ENCODE results near the gene NELFA. TPM values are rescaled to one million over a fixed set of nuclear protein-coding genes. Genes with fewer than 3 reads are reported as not detected.

NELFA gene
- total and polyA plus RNA-seq, 10 of the 15 experiments (the other 5 are each of a cell fraction or from before 2014, with no cell fraction given): 0.39 to 38.6 (median 16.7) TPM

- TF ChIP-seq POU2F2 (IDR thresholded peaks at IDR 0.05; ENCODE audit: borderline replicate concordance, low read depth, low read length) (no peak), ZNF217 (IDR thresholded peaks at IDR 0.05) (no peak), MYB (IDR thresholded peaks at IDR 0.05; ENCODE audit: borderline replicate concordance, low read depth, low read length) (no peak), ZNF622 (IDR thresholded peaks at IDR 0.05) (no peak), NFXL1 (IDR thresholded peaks at IDR 0.05; ENCODE audit: borderline replicate concordance) (no peak), PAX5 (IDR thresholded peaks at IDR 0.05; ENCODE audit: borderline replicate concordance, low read depth, low read length) (no peak), KLF5 (IDR thresholded peaks at IDR 0.05; ENCODE audit: partially characterized antibody) (no peak), ZBTB40 (IDR thresholded peaks at IDR 0.05; ENCODE audit: borderline replicate concordance) (no peak), ZBED1 (IDR thresholded peaks at IDR 0.05; ENCODE audit: borderline replicate concordance) (no peak)
- TF ChIP-seq, protein P1, sequence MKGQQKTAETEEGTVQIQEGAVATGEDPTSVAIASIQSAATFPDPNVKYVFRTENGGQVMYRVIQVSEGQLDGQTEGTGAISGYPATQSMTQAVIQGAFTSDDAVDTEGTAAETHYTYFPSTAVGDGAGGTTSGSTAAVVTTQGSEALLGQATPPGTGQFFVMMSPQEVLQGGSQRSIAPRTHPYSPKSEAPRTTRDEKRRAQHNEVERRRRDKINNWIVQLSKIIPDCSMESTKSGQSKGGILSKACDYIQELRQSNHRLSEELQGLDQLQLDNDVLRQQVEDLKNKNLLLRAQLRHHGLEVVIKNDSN (IDR thresholded peaks at IDR 0.05; ENCODE audit: borderline replicate concordance, extremely low read length, insufficient read depth, low read depth, low read length): no peak
- TF ChIP-seq, protein P2, sequence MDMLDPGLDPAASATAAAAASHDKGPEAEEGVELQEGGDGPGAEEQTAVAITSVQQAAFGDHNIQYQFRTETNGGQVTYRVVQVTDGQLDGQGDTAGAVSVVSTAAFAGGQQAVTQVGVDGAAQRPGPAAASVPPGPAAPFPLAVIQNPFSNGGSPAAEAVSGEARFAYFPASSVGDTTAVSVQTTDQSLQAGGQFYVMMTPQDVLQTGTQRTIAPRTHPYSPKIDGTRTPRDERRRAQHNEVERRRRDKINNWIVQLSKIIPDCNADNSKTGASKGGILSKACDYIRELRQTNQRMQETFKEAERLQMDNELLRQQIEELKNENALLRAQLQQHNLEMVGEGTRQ (IDR thresholded peaks at IDR 0.05; ENCODE audit: borderline replicate concordance, low read depth, low read length): no peak
- POLR2A ChIA-PET: no interaction called here
- no peak for DNase-seq (ENCODE audit: low read depth, low spot score)
- FAIRE-seq: no peak
- intact Hi-C loops (cut with micrococcal nuclease; ENCODE audit: unreplicated experiment): no loop called here
- no peak overlapping the region for H2AFZ ChIP-seq (ENCODE audit: control insufficient read depth, low read depth, low read length)
- no peaks in the 10 kb centered on the region for H3K9me3 ChIP-seq (replicated peaks; ENCODE audit: control insufficient read depth, insufficient read depth, low read length)
- SMC1A ChIA-PET (ENCODE audit: uncharacterized antibody, unreplicated experiment): no interaction called here
- RAD21 ChIA-PET (ENCODE audit: unreplicated experiment): no interaction called here
- H3K36me3 ChIP-seq (ENCODE audit: control insufficient read depth in 2 of 2, insufficient read depth in 2 of 2, low read length in 1 of 2): no peaks in the 10 kb centered on the region
- BruUV-seq (replicated peaks): no TSS peak
- no peaks in the 10 kb centered on the region for H3K79me2 ChIP-seq (ENCODE audit: control insufficient read depth, insufficient read depth, low read length)
- ATAC-seq: no peak
- no peak overlapping the region for H3K9ac ChIP-seq (ENCODE audit: control insufficient read depth, insufficient read depth, low read length)
- no peak overlapping the region for H3K4me2 ChIP-seq (ENCODE audit: control insufficient read depth, insufficient read depth)
- in situ Hi-C loops (cut with MboI): no loop called here
- WGBS (ENCODE audit: insufficient coverage, insufficient replicate concordance, low lambda C conversion rate, missing lambda C conversion rate): 66% methylated on average over 4 of the region's 4 CpGs
- CTCF ChIA-PET: interaction anchor here (0.8 kb wide), 1 partner anchor 172 kb away, joined by 3 read pairs; no protein-coding TSS in a partner anchor
- peaks cover 0 to 3% of the 10 kb centered on the region in 2 experiments; a peak in 1 of 4 replicates for H3K27me3 ChIP-seq (replicated peaks in 1 of 2; ENCODE audit: control insufficient read depth in 2 of 2, insufficient read depth in 2 of 2, low read length in 1 of 2)
- peaks cover 3% of the 10 kb centered on the region for H3K4me1 ChIP-seq (ENCODE audit: control insufficient read depth, insufficient read depth, low read length)
- no peak overlapping the region for H3K4me3 ChIP-seq
- H4K20me1 ChIP-seq (ENCODE audit: control insufficient read depth, insufficient read depth): no peaks in the 10 kb centered on the region
- no peak overlapping the region for H3K27ac ChIP-seq (ENCODE audit: control insufficient read depth, insufficient read depth)
These were observed 6.2 kb upstream of the NELFA start for GRCh38 chr4:2015008-2015407.

Data from GM12878 (cell line).